Activated CD4-positive, alpha-beta T cell treated with anti-CD3 and anti-CD28 coated beads, Interleukin-2, amount 10 ng/mL, durations not matched to agents 7 days and 5 days (primary cell): ENCODE data around the gene ESYT1. TPM values are rescaled to one million over a fixed set of nuclear protein-coding genes. Genes with fewer than 3 reads are reported as not detected.

Experiments used
- CTCF ChIA-PET: fragments of 350-600 bp; sonication (Branson Sonifier 250); formaldehyde crosslinking; loops from one replicate; lab custom pipeline; 2021; ENCODE audit warnings: antibody characterized with exemption; lab: Charles Lee
- POLR2A ChIA-PET: fragments of 350-600 bp; sonication (Branson Sonifier 250); formaldehyde crosslinking; loops from one replicate; lab custom pipeline; 2021; ENCODE audit warnings: antibody characterized with exemption; lab: Charles Lee
- DNase-seq: peaks from one replicate; pipeline ENCODE4 v3.0.0-alpha.2; 2020
- H3K27ac Mint-ChIP-seq: one replicate; pipeline ENCODE4 v1.8.0; 2021; ENCODE audit warnings: mild to moderate bottlenecking, moderate library complexity, mixed read lengths
- H3K27me3 Mint-ChIP-seq: one replicate; pipeline ENCODE4 v1.8.0; 2021; ENCODE audit warnings: mixed read lengths
- H3K36me3 Mint-ChIP-seq: one replicate; pipeline ENCODE4 v1.8.0; 2021; ENCODE audit warnings: low read depth, mixed read lengths
- H3K4me1 Mint-ChIP-seq: one replicate; pipeline ENCODE4 v1.8.0; 2021; ENCODE audit warnings: mixed read lengths
- H3K4me3 Mint-ChIP-seq: one replicate; pipeline ENCODE4 v1.8.0; 2021; ENCODE audit warnings: mild to moderate bottlenecking, moderate library complexity, mixed read lengths
- H3K9me3 Mint-ChIP-seq: one replicate; pipeline ENCODE4 v1.8.0; 2021; ENCODE audit warnings: mixed read lengths
- total RNA-seq, 2 experiments: library from RNA; stranded (reverse); gene quantifications; one replicate each; pipeline ENCODE4 v1.2.3, GENCODE V29; 2021

Gene ESYT1
- total RNA-seq, 2 experiments from 2014 or later: 367 to 399 TPM

DNA sequence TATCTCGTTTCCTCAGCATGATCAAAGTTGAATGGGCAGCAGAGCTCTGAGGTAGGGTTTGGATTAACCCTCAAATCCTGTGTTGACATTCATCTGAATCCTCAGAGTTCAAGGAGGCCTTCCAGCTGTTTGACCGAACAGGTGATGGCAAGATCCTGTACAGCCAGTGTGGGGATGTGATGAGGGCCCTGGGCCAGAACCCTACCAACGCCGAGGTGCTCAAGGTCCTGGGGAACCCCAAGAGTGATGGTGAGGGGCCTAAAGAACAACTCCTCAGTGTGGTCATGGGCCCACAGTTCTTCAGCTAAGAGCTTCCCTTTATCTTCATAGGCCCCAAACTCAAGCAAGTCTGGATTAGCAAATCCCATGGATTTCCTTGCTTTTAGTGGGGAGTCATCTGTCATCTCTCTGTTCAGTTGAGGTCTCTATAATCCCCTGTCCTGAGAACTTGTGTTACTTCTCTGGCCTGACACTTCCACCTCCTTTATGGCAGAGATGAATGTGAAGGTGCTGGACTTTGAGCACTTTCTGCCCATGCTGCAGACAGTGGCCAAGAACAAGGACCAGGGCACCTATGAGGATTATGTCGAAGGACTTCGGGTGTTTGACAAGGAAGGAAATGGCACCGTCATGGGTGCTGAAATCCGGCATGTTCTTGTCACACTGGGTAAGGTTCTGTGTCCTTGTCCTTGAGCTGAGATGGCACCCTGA is 31.6 kb downstream of the ESYT1 start:
- POLR2A ChIA-PET: interaction anchor here (0.5 to 1.8 kb wide), 4 partner anchors 21 to 119 kb away, joined by 3 to 8 read pairs (median 4); partner anchors contain the start of genes ESYT1 and ZC3H10
- Mint-ChIP-seq H3K36me3 (peaks cover 73% of the 10 kb centered on the region), H3K27ac (peak overlapping the region; percentile 93), H3K4me3 (peak overlapping the region; percentile 90), H3K4me1 (peaks cover 57% of the 10 kb centered on the region), H3K9me3 (no peaks in the 10 kb centered on the region), H3K27me3 (no peaks in the 10 kb centered on the region)
- peak; percentile 25 for DNase-seq
- CTCF ChIA-PET: interaction anchor here (0.5 to 10.3 kb wide), 6 partner anchors 15 to 43 kb away, joined by 3 to 80 read pairs (median 4); partner anchors contain the start of genes ESYT1, RPL41, SMARCC2 and ZC3H10

DNA sequence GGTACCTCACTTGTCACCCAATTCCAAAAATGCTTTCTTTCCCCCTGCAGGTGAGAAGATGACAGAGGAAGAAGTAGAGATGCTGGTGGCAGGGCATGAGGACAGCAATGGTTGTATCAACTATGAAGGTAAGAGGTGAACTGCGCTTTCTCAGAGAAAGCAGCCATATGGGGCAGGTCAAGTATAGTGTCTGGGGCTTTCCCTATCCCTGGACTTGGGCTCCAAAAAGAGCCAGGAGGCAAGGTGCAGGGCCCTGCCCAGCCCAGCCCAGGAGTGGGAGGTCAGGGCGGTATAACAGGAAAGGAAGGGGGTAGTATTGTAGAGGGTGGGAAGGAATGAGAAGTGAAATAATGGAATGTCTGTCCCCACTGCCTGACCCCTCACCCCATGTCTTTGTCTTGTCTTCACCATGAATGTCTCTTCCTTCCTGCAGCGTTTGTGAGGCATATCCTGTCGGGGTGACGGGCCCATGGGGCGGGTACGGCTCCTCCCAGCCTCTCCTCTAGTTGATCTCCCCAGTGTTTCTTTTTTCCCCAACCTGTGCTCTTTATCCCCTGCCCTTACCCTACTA is 32.2 kb downstream of the ESYT1 start:
- peaks cover 51% of the 10 kb centered on the region for H3K4me1 Mint-ChIP-seq
- H3K27ac Mint-ChIP-seq: peak overlapping the region; percentile 93
- H3K27me3 Mint-ChIP-seq: no peaks in the 10 kb centered on the region
- DNase-seq: peak; percentile 80
- CTCF ChIA-PET: interaction anchor here (0.8 to 10.3 kb wide), 5 partner anchors 15 to 36 kb away, joined by 3 to 80 read pairs (median 5); partner anchors contain the start of gene SMARCC2
- no peaks in the 10 kb centered on the region for H3K9me3 Mint-ChIP-seq
- peak overlapping the region; percentile 90 for H3K4me3 Mint-ChIP-seq
- POLR2A ChIA-PET: interaction anchor here (0.5 to 1.1 kb wide), 3 partner anchors 42 to 1677 kb away, joined by 4 to 5 read pairs (median 4); partner anchors contain the start of gene ZC3H10
- peaks cover 70% of the 10 kb centered on the region for H3K36me3 Mint-ChIP-seq

GRCh38 chr12:56160894-56161689 is 33.0 kb downstream of the ESYT1 start:
- H3K36me3 Mint-ChIP-seq: peaks cover 70% of the 10 kb centered on the region
- CTCF ChIA-PET: interaction anchor here (1.0 to 10.3 kb wide), 9 partner anchors 10 to 43 kb away, joined by 3 to 80 read pairs (median 6); partner anchors contain the start of genes MYL6B, SMARCC2 and ZC3H10

DNA sequence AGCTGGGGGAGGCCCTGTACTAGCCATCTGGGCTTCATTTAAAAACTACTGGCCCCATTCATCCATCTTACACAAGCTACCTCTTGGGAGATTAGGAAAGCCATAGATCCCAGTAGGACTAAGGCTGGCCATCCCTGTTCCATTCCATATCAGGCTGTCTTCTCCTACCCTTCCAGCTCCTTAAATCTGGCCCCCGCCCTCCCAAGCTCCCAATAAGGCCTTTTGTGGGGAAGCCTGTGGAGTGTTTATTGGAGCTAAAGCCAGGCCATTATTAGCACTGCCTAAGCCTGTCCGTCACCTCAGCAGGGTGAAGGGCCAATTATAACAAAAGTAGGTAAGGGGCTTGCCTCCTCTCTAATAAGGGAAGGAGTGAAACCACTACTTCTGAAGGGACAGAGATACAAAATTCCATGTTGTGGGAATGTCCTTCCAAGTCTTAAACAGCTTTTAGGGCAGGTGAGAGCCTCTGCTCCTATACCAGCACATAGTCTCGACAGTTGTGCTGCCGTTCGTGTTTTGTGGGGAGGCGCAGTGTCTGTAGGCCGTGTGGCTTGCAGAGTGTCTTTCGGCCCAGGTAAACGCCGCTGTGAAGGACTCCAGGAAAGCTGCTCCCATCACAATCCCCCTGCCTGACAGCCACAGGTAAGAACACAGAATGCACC is 33.8 kb downstream of the ESYT1 start:
- POLR2A ChIA-PET: no interaction called here

More at GRCh38 chr12:56160894-56161689, 33.0 kb downstream of the ESYT1 start:
- Mint-ChIP-seq H3K27me3 (no peaks in the 10 kb centered on the region), H3K27ac (peak overlapping the region; percentile 85), H3K4me1 (peaks cover 45% of the 10 kb centered on the region), H3K9me3 (no peaks in the 10 kb centered on the region), H3K4me3 (peak overlapping the region; percentile 90)
- DNase-seq: no peak
- POLR2A ChIA-PET: interaction anchor here (0.8 kb wide), 1 partner anchor 1676 kb away, joined by 4 read pairs; no protein-coding TSS in a partner anchor

GRCh38 chr12:56162468-56163290 is 34.6 kb downstream of the ESYT1 start:
- Mint-ChIP-seq H3K4me3 (no peak overlapping the region), H3K27ac (peak overlapping the region; percentile 73), H3K9me3 (no peaks in the 10 kb centered on the region), H3K36me3 (peaks cover 70% of the 10 kb centered on the region), H3K27me3 (no peaks in the 10 kb centered on the region), H3K4me1 (peaks cover 37% of the 10 kb centered on the region)
- ChIA-PET CTCF (interaction anchor here (0.6 to 10.3 kb wide), 14 partner anchors 8 to 231 kb away, joined by 3 to 80 read pairs (median 4); partner anchors contain the start of genes ANKRD52, ESYT1, MYL6B and RNF41), POLR2A (interaction anchor here (0.6 kb wide), 1 partner anchor 482 kb away, joined by 3 read pairs; no protein-coding TSS in a partner anchor)
- no peak for DNase-seq

More for the DNA sequence above, 33.8 kb downstream of the ESYT1 start:
- Mint-ChIP-seq H3K36me3 (peaks cover 70% of the 10 kb centered on the region), H3K9me3 (no peaks in the 10 kb centered on the region), H3K27me3 (no peaks in the 10 kb centered on the region), H3K4me1 (peaks cover 45% of the 10 kb centered on the region), H3K27ac (peak overlapping the region; percentile 85), H3K4me3 (peak overlapping the region; percentile 90)
- no peak for DNase-seq
- CTCF ChIA-PET: interaction anchor here (0.8 to 10.3 kb wide), 12 partner anchors 10 to 200 kb away, joined by 3 to 80 read pairs (median 6); partner anchors contain the start of genes ESYT1, MYL6B, RNF41 and SMARCC2

GRCh38 chr12:56163533-56164344 is 35.7 kb downstream of the ESYT1 start:
- H3K4me1 Mint-ChIP-seq: peaks cover 37% of the 10 kb centered on the region
- H3K9me3 Mint-ChIP-seq: no peaks in the 10 kb centered on the region
- ChIA-PET CTCF (interaction anchor here (1.0 to 10.3 kb wide), 10 partner anchors 9 to 58 kb away, joined by 3 to 80 read pairs (median 6); partner anchors contain the start of genes ESYT1, MYL6B, RNF41 and SMARCC2), POLR2A (no interaction called here)
- peaks cover 69% of the 10 kb centered on the region for H3K36me3 Mint-ChIP-seq
- H3K27me3 Mint-ChIP-seq: no peaks in the 10 kb centered on the region
- H3K4me3 Mint-ChIP-seq: no peak overlapping the region
- no peak overlapping the region for H3K27ac Mint-ChIP-seq
- DNase-seq: no peak

GRCh38 chr12:56164345-56164729 is 36.3 kb downstream of the ESYT1 start:
- peaks cover 33% of the 10 kb centered on the region for H3K4me1 Mint-ChIP-seq
- peaks cover 66% of the 10 kb centered on the region for H3K36me3 Mint-ChIP-seq
- H3K27me3 Mint-ChIP-seq: no peaks in the 10 kb centered on the region
- CTCF ChIA-PET: interaction anchor here (1.5 to 10.3 kb wide), 2 partner anchors 11 to 25 kb away, joined by 6 to 80 read pairs; partner anchors contain the start of gene SMARCC2
- POLR2A ChIA-PET: no interaction called here
- H3K4me3 Mint-ChIP-seq: no peak overlapping the region
- no peak for DNase-seq
- no peak overlapping the region for H3K27ac Mint-ChIP-seq
- no peaks in the 10 kb centered on the region for H3K9me3 Mint-ChIP-seq

DNA sequence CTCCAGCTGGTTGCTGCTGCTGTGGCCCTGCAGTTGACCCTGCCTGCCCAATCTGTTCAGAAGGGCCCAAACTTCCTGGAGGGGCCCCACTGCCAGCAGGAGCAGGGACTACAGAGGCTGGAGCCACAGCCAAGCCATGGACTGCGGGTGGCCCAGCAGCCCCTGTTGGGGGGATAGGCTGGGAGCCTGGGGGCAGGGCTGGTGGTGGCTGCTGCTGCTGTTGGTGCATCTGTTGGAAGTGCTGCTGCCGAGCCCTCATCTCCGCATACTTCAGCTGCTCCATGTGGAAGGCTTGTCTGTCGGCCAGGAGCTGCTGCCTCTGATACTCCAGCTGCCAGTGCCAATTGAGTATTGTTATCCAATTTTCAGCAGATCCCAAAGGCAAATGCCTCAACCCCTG is 37.3 kb downstream of the ESYT1 start:
- Mint-ChIP-seq H3K4me1 (peaks cover 22% of the 10 kb centered on the region), H3K27ac (no peak overlapping the region), H3K36me3 (peaks cover 65% of the 10 kb centered on the region), H3K27me3 (no peaks in the 10 kb centered on the region), H3K9me3 (no peaks in the 10 kb centered on the region), H3K4me3 (no peak overlapping the region)
- DNase-seq: no peak
- ChIA-PET POLR2A (interaction anchor here (0.7 kb wide), 1 partner anchor 9 kb away, joined by 4 read pairs; no protein-coding TSS in a partner anchor), CTCF (interaction anchor here (0.6 to 10.3 kb wide), 6 partner anchors 10 to 587 kb away, joined by 4 to 80 read pairs (median 4); partner anchors contain the start of genes PRIM1, SMARCC2 and ZC3H10)

- no peaks in the 10 kb centered on the region for H3K9me3 Mint-ChIP-seq
- peak overlapping the region; percentile 54 for H3K27ac Mint-ChIP-seq
- no peak overlapping the region for H3K4me3 Mint-ChIP-seq
- CTCF ChIA-PET: interaction anchor here (1.6 kb wide), 1 partner anchor 20 kb away, joined by 6 read pairs; the partner anchor contains the start of gene SMARCC2
- H3K4me1 Mint-ChIP-seq: peaks cover 2% of the 10 kb centered on the region
- no peak for DNase-seq
- no peaks in the 10 kb centered on the region for H3K27me3 Mint-ChIP-seq
- peaks cover 61% of the 10 kb centered on the region for H3K36me3 Mint-ChIP-seq
- POLR2A ChIA-PET: no interaction called here
Observed at GRCh38 chr12:56169229-56169759, 41.2 kb downstream of the ESYT1 start.

DNA sequence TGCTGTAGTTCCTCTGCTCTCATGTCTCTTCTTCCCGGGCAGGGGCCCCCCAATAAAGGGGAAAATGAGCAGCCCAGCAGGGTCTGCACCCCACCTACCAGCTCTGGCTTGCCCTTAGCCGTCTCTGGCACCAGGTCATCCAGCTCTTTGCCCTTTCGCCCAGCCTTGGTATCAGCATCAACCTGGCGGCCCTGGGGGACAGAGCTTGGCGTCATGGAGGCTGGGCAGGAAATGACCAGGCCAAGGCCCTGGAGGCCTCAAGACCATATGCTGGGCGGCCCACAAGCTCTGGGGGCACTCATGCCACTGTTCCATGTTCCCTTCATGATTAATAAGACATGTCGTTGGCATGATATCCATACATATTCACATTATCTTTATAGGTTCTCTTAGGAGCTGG is 44.8 kb downstream of the ESYT1 start:
- Mint-ChIP-seq H3K9me3 (no peaks in the 10 kb centered on the region), H3K27ac (no peak overlapping the region), H3K36me3 (peaks cover 61% of the 10 kb centered on the region), H3K27me3 (no peaks in the 10 kb centered on the region), H3K4me3 (no peak overlapping the region), H3K4me1 (no peaks in the 10 kb centered on the region)
- CTCF ChIA-PET: interaction anchor here (0.7 to 2.8 kb wide), 3 partner anchors 12 to 23 kb away, joined by 3 to 15 read pairs (median 3); partner anchors contain the start of gene SMARCC2
- DNase-seq: no peak
- POLR2A ChIA-PET: no interaction called here
